GM18909 (cell line): ENCODE results near the gene TLR7.

Experiments used
- ATAC-seq: cut with Tn5 transposase; IDR thresholded peaks from one replicate; pipeline ENCODE4 v1.9.1; 2021; ENCODE audit warnings: mild to moderate bottlenecking; ENCODE audit not compliant: unreplicated experiment, poor library complexity

The TLR7 gene

DNA sequence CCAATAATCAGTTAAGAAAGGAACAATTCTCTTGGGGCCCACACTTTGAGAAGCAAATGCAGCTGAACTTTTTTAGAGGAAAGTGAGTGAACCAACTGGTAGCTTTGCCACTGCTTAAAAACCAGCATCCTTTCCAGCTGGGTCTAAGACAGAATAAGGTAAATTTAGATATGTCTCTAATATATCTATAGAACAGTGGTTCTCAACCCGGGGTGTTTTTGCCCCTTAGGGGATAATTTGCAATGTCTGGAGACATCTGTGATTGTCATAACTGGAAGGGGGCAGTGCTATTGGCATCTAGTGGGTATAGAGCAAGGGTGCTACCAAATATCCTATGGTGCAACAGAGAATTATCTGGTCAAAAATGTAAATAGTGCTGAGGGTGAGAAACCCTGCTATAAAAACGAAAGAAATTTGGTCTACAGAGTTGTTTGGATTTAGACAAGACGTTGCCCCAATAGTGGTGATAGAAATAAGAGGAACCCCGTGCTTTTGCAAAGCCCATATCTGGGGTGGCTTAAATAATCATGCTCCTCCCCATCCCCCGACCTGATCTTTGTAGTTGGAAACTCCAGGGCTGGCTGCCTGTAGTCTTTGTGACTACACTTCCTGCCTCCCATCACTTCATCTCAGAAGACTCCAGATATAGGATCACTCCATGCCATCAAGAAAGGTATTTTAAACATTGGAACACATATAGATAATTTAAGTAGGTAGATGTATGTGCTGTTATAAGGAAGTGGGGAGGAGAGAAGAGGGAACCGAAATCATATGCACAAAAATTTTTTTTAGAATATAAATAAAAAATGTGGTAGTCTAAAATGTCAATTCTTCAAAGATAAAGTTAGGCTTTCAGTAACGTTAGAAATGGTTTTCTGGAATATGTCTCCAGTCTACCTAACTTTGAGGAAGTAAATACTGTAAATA lies at the start of gene TLR7:
Gene TLR7 (plus strand): TSS at position 622 of the 927 bp plus-strand sequence. CDS start 507 bp downstream, outside the sequence.
- ATAC-seq = peak; percentile 39

DNA sequence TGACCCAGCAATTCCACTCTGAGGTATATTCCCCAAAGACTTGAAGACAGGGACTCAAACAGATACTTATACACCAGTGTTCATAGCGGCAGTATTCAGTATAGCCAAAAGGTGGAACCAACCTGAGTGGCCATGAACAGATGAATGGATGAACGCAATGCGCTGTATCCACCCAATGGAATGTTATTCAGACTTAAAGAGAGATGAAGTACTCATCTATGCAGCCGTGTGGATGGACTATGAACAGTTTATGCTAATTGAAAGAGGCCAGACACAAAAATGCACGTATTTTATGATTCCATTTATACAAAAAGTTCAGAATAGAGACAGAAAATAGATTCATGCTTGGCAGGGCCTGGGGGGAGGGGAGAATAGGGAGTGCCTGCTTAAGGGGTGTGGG lies 49.3 kb upstream of the TLR7 start:
- ATAC-seq = no peak

DNA sequence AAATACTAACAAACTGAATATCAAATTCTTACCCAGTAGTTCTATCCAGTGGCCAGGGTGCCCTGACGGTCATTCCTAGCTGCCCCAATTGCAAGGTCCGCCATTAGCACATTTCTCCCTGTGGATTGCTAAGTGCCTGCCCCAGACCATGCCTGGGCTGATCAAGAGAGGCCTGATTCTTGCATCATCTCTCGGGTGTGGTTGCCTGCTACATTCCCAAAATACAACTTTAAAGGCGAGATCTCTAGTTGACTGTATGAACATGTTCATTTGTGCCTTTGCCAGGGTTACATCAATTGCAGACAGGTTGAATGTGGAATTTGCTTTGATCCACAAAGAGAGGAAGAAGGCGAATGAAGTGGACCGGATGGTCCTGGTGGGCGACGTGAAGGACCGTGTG lies 47.6 kb upstream of the TLR7 start:
- ATAC-seq = no peak

DNA sequence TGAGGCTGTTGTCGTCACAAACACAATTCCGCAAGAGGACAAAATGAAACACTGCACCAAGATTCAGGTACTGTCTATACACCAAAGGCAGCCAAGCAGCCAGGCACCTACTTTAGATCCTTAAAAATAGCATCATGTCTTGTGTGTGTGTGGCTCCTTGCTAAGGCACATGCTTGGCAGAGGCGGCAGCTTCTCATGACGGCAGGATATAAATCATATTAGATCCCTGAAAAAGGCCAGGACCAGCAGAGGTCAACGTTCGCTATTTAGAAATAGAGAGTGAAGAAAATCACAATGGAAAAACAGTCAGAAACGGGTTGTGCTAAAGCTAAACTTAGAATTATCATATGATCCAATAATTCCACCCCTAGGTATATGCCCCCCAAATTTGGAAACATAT lies 46.1 kb upstream of the TLR7 start:
- no peak for ATAC-seq

DNA sequence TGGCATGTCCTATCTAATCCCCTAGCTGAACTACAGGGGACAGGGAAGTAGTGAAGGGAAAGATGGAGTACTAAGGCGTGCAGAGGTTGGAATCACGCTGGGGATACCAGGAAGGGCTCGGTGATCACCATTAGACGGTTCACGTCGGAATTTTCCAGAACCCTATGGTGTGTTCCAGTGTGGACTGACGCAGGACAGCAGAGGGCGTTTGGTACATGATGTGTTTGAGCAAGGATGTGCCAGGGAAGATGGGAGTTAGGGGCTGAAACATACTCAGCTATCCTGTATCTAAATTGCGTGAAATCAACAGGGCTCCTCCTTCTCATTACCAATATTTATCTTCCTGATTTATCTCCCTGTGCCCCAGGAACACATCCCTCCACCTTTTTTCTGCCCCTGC lies 41.9 kb upstream of the TLR7 start:
- ATAC-seq = no peak

DNA sequence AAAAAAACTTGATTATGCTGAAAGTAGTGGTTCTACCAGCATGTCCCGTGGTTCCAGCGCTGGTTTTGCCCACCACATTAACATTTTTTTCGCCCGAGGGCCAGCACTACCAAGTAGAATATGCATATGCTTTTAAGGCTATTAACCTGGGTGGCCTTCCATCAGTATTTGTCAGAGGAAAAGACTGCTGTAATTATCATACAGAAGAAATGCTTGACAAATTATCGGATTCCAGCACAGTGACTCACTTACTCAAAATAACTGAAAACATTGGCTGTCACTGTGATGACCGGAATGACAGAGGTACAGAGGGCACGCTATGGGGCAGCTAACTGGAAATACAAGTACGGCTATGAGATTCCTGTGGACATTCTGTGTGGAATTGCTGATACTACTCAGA lies 41.1 kb upstream of the TLR7 start:
- no peak for ATAC-seq

DNA sequence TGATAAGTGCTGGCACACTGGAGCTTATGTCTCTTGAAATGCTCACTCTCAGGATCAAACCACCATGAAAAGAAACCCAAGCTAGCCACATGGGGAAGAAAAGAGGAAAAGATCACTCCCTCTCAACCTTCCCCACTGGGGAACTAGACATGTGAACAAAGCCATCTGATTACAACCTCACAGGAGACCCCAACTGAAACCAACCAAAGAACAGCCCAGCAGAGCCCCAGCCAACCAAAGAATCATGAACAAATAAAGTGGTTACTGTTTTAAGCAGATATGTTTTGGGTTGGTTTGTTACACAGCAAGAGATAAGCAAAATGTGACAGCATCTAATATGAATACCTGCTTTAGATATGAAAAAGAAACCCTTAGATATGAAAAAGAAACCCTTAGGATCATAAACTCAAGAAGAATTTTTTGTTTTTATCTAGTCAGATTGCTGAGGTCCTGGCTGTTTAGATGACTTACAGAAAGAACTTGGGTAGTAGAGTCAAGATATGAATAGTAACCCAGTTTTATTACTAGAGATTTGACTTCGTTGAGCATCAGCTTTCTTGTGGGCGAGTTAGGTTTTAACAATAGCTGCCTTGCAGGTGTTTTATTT lies 23.7 kb upstream of the TLR7 start:
- no peak for ATAC-seq

DNA sequence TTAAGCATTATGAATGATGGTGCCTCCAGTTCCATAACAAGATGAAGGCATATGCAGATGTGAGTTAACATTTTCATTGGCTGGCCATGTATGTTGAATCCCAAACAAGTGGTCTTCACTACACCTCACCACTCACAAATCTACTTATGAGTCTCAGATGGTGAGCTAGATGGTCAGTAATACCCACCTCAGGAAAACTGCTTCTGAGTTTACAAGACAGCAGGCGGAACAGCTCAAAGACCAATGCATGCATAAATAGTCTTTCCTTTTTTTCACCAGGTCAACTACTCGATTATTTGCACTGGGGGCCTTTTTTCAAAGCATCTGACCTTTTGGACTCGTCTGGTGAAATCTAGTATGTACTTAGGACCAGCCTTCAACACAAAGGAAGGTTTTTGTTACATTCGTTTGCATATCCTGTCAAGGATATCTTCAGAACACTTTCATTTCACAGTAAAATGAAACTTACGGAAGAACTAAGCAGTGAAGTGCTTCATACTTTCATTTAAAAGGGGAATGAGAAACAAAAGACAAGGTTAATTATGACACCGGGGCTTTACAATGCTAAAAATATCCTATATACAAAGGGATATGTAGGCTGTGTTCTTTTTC lies 23.1 kb upstream of the TLR7 start:
- ATAC-seq = peak; percentile 84

DNA sequence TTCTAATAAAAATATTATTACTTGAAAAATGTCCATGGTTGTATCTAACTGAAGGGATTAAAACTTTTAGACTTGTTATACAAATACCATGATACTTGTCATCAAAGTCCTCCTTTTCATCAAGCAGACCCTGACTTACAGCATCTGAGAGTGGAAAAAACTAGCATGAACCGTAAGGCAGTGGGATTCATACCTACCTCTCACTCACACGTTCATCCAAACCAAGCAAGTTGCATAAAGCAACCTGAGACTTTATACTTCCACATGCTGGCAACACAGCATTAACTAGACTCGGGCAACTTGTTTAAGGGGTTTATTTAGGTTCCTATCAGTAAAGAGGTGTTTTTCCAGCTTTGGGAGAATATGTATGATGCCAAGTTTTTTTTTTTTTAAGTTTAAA lies 22.6 kb upstream of the TLR7 start:
- ATAC-seq = no peak

DNA sequence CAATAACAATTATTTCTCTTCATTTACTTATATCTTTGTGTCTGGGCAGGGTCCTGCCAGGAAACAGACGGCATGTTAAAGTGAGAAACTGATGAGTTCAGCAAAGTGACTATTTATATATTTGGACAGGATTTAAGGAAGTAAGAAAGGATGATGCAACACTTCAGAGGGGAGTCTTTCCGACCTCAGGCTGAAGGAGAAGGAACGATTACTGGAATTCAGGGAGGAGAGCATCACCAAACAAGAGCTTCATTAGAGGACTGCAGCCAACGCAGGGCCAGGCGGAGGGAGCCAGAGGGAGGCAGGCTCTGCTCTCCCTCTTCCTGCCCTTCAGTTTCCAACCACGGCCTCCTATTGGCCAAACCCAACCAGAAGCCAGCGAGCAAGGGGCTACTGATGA lies 1.5 kb upstream of the TLR7 start:
- no peak for ATAC-seq

DNA sequence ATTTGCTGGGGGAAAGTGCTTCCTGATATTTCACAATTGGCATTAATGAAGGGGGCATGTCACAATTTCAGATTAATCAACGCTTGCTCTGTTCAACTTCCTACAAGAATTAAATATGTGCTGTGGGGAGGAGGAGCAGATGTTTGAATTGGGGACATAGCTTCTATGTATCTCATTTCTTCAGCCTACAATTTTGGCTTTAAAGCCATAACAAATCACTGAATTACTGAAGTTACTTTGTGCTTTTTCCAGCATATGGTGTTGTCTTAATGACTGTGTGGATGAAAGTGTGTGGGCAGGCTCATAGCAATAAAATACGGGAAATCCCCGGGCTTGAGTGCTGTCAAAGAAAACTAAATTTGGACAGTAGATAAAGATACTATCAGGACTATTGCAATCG lies 813 bp downstream of the TLR7 start:
- ATAC-seq = no peak

DNA sequence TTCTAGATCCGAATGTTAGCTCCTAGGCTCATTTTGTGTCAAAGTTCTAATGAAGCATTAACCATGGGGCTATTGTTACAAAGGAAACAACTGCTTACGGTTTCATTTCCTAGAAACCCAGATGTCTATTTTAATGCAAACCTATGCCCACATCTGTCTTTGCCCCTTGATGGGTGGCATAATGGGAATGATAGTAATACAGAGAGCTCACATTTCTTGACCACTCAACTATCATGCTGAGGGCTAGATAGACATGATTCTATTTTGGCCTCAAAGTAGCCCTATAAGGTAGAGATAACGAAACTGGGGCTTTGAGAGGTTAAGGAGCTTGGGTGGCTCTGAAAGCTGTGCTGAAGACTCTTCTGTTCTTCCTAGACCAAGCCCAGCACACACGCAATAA lies 1.9 kb downstream of the TLR7 start:
- ATAC-seq = peak; percentile 78

DNA sequence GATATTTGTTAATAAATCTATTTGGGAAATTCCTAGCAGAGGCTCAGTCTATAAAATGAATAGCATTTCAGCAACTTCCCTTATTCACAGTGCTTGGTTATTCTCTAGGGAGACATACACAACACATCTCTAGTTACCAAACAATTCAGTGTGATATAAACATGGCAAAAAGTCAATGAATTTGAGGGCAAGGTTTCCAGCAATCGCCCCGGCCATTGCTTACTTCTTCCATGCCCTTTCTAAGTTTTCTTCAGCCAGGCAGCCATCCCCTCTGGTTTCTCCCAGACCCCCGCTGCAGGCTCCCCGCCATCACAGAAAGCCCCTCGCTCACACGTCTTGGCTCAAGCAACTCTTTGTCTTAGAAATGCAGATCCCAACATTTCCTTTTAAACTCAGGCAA lies 4.4 kb downstream of the TLR7 start:
- ATAC-seq = no peak

DNA sequence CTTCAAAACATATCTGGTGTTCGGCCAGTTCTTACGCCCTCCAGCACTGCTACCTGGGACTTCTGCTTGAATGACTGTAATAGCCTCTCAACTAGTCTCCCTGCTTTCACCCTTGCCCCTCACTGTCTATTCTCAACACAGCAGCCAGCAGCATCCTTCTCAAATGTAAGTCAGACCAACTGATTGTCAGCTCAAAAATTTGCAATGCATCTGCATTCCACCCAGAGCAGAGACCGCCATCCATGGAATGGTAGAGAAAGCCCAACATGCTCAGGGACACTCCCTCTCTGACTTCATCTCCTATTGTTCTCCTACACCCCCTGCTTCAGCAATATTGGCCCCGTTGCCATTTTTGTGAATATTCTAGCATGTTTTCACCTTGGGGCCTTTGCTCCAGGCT lies 5.9 kb downstream of the TLR7 start:
- ATAC-seq = no peak

DNA sequence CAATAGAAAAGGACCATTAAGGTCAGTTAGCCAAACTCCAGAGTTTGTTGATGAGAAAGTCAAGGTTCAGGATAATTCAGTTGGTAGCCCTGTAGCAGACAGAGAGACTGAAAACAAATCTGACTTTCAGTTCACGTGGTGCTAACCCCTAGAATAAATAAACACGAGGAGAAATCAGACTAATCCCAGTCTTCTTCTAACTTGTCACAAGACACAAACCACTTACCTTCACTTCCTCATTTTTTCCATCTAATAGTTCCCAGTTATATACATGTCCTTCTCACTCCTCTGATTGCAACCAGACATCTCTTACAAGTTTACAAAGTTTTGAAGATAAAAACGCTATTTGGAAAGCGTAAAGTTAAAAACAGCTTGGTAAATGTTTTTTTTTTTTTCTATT lies 7.7 kb downstream of the TLR7 start:
- no peak for ATAC-seq

DNA sequence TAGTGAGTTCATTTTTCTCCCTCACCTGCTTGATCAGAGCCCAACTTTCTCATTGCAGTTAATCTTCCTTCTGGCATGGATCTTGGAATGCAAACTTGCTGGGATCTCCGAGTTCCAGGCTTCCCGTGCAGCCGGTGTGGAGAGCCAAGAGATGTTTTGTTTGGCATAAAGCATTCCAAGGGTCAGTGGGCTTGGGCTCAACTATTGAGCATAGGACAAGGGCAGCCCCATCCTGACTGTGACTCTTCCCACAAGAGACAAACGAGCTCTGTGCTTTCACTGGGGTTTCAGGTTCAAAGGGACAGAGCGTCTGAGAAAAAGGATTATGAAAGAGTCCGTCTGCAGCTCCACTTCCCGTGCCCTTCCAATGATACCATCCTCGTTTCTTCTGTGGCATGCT lies 10.5 kb downstream of the TLR7 start:
- no peak for ATAC-seq

DNA sequence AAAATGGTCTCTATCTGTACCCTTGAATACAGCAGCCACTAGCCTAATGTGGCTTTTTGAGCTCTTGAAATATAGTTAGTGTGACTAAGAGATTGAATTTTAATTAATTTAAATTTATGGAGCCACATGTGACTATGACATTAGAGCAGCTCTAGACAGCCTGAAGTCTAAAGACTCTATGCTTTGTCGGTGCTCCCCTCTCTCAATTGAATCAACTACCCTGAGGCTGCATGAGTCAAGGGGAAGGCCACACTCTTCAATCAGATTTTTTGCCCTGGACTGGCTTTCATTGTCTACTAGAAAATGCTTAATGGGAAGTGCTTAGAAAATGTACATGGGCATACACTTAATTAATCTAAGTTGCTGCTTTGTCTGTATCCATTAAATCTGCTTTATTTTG lies 11.7 kb downstream of the TLR7 start:
- ATAC-seq = no peak

DNA sequence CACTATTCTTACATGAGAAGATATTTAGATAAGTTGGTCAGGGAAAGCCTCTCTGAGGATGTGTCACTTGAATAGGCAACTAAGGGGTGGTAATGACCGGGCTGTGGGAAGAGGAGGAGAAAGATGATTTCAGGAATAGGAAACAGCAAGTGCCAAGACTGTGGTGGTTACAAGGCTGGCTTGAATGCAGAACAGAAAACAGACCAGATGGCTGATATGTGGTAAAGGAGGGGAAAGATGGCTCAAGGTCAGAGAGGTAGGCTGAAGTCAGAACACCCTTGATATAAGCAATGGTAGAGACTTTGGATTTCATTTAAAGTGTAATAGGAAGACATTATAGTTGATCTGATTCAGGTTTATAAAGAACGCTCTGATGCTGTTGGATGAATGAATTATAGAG lies 15.0 kb downstream of the TLR7 start:
- no peak for ATAC-seq

DNA sequence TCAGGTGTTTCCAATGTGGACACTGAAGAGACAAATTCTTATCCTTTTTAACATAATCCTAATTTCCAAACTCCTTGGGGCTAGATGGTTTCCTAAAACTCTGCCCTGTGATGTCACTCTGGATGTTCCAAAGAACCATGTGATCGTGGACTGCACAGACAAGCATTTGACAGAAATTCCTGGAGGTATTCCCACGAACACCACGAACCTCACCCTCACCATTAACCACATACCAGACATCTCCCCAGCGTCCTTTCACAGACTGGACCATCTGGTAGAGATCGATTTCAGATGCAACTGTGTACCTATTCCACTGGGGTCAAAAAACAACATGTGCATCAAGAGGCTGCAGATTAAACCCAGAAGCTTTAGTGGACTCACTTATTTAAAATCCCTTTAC lies 18.6 kb downstream of the TLR7 start:
- ATAC-seq = no peak

DNA sequence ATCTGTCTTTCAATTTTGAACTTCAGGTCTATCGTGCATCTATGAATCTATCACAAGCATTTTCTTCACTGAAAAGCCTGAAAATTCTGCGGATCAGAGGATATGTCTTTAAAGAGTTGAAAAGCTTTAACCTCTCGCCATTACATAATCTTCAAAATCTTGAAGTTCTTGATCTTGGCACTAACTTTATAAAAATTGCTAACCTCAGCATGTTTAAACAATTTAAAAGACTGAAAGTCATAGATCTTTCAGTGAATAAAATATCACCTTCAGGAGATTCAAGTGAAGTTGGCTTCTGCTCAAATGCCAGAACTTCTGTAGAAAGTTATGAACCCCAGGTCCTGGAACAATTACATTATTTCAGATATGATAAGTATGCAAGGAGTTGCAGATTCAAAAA lies 19.7 kb downstream of the TLR7 start:
- ATAC-seq = no peak

DNA sequence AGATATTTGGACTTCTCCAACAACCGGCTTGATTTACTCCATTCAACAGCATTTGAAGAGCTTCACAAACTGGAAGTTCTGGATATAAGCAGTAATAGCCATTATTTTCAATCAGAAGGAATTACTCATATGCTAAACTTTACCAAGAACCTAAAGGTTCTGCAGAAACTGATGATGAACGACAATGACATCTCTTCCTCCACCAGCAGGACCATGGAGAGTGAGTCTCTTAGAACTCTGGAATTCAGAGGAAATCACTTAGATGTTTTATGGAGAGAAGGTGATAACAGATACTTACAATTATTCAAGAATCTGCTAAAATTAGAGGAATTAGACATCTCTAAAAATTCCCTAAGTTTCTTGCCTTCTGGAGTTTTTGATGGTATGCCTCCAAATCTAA lies 20.3 kb downstream of the TLR7 start:
- ATAC-seq = no peak

DNA sequence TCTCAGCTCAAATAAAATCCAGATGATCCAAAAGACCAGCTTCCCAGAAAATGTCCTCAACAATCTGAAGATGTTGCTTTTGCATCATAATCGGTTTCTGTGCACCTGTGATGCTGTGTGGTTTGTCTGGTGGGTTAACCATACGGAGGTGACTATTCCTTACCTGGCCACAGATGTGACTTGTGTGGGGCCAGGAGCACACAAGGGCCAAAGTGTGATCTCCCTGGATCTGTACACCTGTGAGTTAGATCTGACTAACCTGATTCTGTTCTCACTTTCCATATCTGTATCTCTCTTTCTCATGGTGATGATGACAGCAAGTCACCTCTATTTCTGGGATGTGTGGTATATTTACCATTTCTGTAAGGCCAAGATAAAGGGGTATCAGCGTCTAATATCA lies 20.9 kb downstream of the TLR7 start:
- no peak for ATAC-seq
